ENCODE data around the gene APOBEC3B.
"Not testable (repeated sequence)": the region's sequence is repeated elsewhere in the genome, so short reads cannot be mapped to it uniquely, and the experiment has no call there.

Gene APOBEC3B

DNA sequence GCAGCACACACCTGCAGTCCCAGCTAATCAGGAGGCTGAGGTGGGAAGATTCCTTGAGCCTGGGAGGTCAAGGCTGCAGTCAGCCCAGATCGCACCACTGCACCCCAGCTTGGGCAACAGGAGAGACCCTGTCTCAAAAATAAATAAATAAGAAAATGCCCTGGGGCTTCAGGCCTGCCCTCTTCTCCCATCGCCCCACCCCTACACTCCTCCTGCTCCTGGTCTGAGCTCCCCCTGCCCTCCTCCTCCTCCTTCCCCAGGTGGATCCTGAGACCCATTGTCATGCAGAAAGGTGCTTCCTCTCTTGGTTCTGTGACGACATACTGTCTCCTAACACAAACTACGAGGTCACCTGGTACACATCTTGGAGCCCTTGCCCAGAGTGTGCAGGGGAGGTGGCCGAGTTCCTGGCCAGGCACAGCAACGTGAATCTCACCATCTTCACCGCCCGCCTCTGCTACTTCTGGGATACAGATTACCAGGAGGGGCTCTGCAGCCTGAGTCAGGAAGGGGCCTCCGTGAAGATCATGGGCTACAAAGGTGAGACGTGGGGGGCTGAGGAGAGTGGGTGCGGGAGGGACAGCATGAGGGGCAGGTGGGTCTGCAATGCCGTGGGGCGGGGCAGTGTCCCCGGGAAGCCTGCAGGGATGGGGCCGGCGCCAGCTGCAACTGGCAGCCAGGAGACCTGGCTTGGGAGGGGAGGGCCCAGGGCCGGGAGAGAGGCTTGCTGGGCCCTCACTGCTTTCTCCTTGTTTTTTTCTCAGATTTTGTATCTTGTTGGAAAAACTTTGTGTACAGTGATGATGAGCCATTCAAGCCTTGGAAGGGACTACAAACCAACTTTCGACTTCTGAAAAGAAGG lies 49.5 kb downstream of the APOBEC3B start:
- not testable (repeated sequence) for DNase-seq (ENCODE audit: low spot score)

DNA sequence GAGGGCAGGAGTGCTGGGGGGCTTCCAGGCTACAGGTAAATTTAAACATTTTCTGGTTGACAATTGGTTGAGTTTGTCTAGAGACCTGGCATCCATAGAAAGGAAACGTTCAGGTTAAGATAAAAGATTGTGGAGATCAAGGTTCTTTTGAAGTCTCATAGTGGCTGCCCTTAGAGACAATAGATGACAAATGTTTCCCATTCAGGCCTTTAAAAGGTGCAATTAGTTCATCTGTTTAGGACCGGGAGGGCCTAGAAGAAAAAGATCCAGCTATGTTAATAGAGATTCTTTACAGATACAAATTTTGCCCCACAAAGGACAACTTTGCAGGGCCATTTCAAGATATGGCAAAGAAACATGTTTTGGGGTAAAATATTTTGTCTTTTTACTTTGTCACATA lies 54.9 kb downstream of the APOBEC3B start:
- DNase-seq (ENCODE audit: low spot score) = not testable (repeated sequence)

DNA sequence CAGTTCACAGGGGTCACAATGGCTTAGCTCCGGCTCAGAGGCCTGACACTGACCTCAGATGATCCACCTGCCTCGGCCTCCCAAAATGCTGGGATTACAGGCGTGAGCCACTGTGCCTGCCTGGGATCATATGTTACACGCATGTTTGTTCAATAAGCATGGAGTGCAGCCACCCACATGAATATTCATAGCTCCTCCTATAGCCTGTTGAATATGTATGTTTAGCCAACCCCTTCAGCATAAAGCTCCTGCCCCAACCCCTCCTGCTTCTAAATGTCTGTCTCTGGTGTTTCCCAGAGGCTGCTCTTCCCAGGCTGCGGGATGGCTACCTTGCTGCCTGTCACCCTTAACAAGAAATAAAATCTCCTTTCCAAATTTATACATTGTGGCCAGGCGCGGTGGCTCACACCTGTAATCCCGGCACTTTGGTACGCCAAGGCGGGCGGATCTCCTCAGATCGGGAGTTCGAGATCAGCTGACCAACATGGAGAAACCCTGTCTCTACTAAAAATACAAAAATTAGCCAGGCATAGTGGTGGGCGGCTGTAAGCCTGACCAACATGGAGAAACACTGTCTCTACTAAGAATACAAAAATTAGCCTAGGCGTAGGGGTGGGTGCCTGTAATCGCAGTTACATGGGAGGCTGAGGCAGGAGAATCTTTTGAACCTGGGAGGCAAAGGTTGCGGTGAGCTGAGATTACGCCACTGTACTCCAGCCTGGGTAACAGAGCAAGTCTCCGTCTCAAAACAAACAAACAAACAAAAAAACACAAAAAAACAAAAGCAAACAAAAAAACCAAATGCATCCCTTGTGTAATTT lies 57.4 kb downstream of the APOBEC3B start:
- DNase-seq (ENCODE audit: low spot score) = no peak

DNA sequence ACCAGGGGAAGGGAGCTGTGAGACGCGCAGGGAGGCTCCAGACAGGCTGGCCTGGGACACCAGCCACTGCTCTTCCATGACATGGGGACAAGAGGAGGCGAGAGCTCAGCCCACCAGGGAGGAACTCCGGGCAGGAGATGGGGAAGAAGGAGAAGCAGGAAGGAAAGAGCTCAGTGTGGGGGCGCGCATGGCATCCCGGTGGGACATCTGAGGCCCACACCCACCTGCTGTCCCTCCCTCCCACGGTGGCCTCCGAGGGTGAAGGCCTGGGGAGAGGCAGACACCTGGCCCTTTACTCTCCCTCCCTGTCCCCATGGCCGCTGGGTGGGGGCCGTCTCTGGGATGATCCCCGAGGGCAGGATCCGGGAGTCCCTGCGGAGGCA lies 58.0 kb downstream of the APOBEC3B start:
- DNase-seq (ENCODE audit: low spot score) = not testable (repeated sequence)

DNA sequence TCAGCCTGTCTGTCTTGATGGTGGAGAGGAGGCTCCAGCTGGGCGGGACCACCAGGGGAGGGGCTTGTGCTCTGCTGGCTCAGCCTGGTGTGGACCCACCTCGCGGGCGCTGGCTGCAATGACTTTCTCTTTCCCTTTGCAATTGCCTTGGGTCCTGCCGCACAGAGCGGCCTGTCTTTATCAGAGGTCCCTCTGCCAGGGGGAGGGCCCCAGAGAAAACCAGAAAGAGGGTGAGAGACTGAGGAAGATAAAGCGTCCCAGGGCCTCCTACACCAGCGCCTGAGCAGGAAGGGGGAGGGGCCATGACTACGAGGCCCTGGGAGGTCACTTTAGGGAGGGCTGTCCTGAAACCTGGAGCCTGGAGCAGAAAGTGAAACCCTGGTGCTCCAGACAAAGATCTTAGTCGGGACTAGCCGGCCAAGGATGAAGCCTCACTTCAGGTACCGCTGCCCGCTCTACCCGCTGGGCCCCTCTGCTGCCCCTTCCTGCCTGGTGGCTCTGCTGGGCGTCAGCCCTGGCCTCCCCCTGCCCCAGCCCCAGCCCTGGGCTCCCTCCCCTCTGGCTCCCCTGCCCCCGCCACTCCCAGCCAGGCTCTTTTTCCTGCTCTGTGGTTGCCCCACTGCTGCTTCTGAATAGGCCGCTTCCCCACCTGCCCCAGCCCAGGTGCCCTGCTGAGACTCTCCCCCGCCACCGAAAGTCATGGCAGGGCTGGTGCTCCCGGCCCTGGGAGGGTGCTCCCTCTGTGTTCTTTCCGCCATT lies 58.6 kb downstream of the APOBEC3B start, which contains the start of gene APOBEC3F:
Gene APOBEC3F, plus strand, starts transcription at position 327 of the 759 bp plus-strand sequence. Its CDS starts 97 bp downstream, at position 424.
- peak; percentile 64 for DNase-seq (ENCODE audit: low spot score)

DNA sequence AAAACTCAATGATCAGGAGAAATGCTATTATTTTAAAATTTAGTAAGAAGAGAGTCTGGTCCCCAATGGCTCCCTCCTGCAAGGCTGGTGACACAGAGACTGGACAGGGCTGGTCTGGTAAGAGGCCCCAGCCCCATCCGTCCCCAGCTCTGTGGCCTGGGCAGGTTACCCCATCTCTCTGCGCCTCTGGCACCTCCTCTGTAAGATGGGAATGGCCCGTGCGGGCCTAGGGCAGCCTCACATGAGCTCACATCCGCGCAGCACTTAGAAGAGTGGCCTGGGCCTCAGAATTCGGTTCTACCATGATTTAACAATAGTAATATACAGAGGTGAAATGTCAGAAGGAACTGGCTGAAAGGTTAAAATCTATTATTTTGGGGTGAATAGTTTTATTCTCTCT lies 59.8 kb downstream of the APOBEC3B start:
- DNase-seq (ENCODE audit: low spot score) = no peak

All from hematopoietic multipotent progenitor cell treated with erythropoietin and hydrocortisone succinate and interleukin-3 and kit ligand, for 15 days (in vitro differentiated cells).